Activated naive CD8-positive, alpha-beta T cell treated with anti-CD3 and anti-CD28 coated beads, Interleukin-2, amount 50 U/mL, for 16 hours (primary cell): ENCODE measurements around the gene LCN15.
"Not testable (repeated sequence)": the region's sequence is repeated elsewhere in the genome, so short reads cannot be mapped to it uniquely, and the experiment has no call there.

Experiments
- DNase-seq: peaks from one replicate; pipeline ENCODE4 v3.0.0-alpha.2; 2020; ENCODE audit warnings: low read depth, low spot score

LCN15 gene

DNA sequence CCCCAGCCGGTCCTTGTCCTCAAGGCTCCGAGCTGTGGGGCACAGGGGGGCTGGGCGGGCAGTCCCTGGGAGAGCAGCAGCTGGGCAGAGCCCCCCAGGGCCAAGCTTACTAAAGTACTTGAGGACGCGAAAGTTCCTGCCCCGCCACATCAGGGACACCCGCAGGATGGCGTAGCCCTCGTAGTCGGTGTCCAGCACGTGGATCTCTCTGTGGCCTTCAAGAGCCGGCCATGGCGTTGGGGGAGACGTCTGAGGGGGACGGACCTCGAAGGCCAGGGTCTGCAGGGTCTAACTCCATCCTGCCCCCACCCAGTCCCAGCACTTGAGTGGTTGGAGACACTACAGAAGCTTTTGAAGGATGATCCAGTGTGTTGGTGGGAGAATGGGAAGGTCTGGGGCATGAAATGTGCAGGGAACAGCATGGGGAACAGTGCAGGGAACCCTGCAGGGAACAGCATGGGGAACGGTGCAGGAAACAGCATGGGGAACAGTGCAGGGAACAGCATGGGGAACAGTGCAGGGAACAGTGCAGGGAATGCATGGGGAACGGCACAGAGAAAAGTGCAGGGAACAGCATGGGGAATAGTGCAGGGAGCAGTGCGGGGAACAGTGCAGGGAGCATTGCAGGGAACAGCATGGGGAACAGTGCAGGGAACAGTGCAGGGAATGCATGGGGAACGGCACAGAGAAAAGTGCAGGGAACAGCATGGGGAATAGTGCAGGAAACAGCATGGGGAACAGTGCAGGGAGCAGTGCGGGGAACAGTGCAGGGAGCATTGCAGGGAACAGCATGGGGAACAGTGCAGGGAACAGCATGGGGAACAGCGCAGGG lies 8.8 kb downstream of the LCN15 start:
- DNase-seq = not testable (repeated sequence)

DNA sequence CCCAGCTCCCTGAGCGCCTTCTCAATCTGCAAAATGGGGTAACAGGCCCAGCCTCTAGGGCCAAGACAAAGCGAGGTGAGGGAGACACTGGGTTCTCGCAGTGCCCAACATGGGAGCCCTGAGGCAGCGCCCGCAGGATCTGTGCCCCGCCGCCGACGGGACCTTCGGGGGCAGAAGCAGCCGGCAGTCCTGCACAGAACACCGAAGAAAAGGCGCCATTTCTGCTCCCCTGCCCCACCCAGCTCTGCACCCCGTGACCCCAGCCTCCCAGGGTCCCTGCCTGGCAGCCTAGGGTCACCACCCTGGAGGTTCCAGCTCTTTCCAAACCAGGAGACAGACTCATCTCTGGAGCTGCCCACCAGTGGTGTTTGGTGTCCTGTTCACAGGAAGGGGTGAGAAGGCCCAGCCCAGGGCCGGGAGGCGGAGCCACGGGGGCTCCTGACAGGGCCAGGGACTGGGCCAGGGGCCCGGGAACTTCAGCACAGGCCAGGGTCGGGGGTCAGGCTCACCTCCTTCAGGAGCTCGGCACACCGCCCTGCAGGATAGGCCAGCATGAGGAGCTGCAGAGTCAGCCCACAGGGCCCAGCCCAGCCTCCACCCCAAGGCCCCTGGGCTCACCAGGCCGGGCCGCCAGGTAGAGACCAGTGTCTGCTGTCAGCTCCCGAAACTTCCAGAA lies 9.6 kb downstream of the LCN15 start:
- DNase-seq = no peak

DNA sequence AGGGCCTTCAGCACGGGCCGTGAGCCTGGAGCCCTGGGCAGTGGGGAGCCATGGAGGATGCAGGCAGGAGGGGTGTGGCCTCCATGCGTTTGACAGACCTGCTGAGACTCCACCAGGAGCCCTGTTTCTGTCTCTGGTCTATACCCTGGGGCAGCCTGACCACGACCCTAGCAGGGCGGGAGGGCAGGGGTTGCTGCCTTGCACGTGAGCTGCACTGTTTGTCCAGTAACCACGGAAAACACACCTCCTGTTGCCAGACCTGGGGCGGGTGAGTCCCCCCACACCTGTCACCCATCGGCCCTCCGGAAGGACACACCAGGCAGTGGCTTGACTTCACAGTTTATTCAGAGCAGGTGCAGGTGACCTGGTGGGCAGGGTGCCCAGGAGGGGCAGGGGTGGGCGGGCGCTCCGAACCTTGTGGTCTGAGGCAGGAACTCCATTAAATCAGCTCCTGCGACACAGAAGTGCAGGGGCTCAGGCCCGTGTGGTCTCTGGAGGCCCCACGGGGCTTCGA lies 10.2 kb downstream of the LCN15 start:
- no peak for DNase-seq

DNA sequence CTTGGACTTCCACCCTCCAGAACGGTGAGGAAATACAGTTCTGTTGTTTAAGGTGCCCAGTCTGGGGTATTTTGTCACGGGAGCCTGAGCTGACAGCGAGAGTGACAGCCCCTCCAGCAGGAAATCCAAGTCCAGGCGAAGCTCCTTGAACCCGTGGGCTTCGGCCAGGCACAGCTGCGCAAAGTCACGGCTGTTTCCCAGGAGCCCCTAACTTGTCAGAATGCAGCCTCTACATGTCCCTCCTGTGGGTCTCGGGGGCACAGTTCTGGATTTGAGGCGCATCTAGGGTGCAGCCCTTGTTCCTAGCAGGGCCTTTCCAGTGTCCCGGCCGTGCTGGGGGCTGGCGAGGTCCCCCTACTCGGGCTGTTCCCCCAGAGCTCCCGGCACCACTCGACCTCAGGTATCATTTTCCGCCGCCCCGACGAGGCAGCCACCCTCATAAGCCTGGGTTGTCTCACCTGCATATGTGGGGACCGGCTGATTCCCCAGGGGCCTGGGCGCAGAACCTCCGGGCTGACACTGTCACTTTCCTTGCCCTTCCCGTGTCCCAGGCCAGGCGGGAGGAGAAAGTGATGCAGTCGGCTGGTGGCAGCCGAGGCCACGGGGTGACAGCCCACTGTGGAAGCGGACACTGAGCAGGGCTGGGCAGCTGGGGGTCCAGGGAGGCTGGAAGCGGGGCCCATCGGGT lies 10.8 kb downstream of the LCN15 start:
- no peak for DNase-seq

DNA sequence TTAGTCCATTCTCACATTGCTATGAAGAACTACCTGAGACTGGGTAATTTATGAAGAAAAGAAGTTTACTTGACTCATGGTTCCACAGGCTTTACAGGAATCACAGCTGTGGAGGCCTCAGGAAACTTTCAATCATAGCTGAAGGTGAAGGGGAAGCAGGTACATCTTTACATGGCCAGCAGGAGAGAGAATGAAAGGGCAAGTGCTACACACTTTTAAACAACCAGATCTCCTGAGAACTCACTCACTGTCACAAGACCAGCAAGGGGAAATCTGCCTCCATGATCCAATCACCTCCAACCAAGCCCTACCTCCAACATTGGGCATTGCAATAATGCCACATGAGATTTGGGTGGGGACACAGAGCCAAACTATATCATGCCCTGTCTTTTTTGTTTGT lies 12.5 kb downstream of the LCN15 start:
- no peak for DNase-seq

DNA sequence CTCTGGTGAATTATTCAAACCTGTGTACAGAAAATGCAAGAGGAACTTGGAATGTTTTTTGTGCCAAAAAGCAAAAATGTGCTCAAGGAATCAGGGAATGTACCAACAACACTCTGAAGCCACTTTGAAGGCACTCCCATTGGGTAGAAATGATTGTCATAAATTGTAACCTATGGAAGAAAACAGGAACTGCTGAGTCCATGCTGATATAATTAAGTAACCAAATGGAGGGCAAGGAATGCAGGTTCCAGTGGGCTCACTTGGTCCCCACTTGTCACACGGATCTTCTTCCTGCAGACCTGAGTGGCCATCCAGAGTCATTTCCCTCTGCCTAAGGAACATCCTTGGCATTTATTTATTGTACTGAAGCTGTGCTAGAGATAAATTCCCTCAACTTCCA lies 13.1 kb downstream of the LCN15 start:
- DNase-seq = no peak

DNA sequence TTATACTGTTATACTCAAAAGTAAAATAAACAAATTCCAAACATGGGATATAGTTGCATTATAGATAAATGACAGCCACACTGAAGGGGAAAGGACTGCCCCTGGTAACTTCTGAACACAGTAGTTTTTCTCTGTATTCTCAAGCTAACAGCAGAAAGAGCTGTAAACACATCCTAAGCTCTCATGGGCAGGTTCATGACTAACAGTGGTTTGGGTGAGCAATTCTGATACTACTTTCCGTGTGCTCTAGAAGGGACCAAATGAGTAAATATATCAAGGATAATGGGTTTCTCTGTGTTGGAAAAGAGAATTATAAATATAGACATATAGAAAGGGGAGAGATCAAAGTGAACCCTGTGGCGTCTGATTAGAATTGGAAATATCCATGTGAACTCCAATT lies 13.8 kb downstream of the LCN15 start:
- DNase-seq = no peak

DNA sequence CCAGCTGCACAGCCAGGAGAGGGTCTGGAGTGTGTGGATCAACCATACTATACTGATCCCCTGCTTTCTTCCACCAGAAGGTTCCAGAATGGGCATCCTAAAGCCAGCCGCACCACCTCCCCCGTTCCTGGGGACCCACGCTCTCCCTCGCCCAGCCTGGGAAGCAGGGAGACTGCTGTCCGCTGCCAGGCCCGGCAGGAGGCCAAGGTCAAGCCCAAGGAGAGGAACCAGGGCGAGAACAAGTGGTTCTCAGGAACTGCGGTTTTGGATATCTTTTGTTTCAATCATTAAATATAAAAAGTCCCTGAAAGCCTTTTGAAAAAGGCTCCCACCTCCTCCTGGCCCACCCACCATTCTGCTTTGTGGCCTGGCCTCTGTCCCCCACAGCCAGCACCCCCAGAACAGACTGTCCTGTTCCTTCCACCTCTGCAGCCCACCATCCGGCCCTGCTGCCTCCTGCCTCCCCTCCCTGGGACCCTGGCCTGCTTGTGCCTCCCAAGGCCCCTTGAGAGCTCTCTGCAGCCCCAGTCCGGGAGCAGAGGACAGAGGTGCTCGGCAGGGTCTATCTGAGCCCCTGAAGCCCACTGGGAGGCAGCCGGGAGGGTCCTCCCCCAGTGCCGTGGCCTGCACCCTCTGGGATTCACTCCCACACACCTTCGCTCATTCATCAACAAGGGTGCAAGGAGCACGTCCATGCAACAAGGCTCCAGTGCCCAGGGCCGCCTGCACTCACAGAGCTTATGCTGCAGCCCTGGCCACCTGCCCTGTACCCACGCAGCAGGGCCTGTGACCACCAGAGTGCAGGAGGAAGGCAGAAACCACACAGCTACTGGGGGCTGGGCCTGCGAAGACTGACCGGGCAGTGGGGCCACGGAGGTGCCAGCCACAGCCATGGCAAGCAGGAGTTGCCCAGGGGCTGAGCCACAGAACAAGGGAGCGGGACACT lies 15.4 kb downstream of the LCN15 start:
- no peak for DNase-seq

DNA sequence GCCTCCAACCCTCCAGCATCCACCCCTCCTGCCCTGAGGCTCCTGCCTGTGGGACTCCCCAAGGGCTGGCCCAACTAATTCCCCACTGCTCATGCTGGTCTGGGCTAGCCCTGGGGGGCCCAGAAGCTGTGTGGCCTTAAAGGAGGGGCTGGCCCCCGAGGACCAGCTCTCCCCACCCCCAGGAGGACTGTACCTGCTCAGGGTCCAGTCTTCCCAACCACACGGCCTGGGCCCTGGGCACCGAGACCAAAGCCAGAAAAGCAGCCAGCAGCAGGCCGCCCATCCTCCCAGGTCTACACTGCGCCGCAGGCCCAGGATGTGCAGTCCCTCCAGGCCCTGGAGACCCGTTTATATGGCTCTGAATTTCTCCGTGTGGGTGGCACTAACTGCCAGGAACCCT lies 16.1 kb downstream of the LCN15 start, which contains the start of gene LCN6:
Gene LCN6, minus strand, starts transcription at position 325 of the 400 bp plus-strand sequence. Its CDS starts 42 bp downstream, at position 283.
- DNase-seq = no peak

DNA sequence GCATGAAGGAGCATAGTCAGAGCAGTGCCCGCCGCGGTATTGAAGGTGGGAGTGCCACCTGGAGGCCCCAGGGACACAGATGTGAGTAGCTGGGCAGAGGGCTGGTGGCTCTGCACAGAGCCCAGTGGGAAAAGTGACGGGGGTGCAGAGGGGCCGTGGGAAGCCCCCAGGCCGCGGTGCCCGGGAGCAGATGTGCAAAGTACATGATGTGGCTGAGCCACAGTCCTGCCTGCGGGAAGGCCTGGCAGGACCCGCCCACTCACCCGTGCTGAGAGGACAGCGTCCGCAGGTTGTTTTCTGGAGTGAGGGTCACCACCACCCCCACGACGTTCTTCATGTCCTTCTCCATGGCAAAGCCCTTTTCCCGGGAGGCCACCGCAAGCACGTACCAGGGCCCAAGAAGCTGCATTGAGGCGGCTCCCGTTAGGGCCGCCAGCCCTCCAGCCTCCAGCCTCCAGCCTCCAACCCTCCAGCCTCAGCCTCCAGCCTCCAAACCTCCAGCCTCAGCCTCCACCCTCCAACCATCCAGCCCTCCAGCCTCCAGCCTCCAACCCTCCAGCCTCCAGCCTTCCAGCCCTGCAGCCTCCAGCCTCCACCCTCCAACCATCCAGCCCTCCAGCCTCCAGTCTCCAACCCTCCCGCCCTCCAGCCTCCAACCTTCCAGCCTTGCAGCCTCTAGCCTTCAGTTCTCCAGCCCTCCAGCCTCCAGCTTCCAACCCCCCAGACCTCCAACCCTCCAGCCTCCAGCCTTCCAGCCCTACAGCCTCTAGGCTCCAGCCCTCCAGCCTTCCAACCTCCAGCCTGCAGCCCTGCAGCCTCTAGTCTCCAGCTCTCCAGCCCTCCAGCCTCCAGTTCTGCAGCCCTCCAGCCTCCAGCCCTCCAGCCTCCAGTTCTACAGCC lies 16.9 kb downstream of the LCN15 start:
- DNase-seq = no peak

DNA sequence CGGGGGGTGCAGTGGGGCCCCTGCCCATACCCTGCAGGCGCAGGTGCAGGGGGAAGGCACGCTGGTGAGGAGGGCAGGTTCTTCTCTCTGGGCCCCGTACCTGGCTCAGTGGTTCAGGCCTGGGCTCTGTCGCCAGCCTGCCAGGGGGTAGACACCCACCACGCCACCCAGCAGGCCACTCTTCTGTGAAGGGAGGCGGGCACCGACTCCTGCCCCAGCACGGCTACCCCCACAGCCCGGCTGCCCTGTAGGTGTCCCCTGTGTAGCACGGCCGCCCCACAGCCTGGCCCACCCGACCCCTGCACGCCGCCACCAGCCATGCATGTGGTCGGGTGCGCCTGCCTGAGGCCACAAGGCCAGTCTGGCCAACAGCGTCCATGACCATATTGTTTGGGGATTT lies 17.7 kb downstream of the LCN15 start:
- DNase-seq = no peak

DNA sequence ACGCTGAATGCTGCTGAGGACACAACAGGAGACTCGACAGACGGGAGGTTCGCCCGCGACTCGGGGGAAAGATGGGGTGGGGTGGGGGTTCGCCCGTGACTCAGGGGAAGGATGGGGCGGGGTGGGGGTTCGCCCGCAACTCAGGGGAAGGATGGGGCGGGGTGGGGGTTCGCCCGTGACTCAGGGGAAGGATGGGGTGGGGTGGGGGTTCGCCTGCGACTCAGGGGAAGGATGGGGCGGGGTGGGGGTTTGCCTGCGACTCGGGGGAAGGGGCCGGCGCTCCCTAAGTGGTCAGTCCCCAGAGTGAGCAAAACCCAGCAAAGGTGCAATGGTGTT lies 18.2 kb downstream of the LCN15 start:
- DNase-seq = no peak

DNA sequence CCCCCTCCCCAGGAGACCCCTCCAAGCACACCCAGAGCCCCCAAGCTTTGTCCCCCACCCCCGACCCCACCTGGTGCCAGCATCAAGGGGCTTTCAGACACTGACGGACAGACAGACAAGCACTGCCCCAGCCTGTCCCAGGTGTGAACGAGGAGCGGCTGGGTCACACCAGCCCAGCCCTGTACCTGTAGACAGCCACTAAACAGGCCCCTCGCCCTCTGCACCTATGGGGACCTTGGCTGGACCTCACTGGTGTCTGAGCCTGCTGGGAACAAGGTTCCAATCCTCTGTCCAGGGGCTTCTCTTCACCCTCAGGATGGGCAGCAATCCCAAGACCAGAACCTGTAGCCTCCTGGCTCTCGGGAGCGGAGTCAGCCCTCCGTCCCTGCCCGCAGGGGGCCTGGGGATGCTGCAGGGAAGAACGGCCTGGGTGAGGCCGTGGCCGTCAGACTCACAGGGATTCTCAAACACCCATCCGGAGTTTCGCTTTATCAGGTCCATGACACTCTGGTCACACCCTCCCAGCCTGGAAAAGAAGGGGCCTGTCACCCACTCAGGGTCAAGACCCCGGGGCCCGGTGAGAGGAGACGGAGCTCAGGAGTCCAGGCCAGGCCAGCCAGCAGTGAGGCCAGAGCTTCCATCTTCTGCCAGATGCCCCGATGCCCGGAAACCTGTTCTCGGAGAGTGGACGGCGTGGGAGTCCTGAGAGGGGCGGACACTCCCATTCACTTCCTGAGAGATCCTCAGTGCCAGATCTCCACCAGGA lies 18.7 kb downstream of the LCN15 start:
- no peak for DNase-seq

DNA sequence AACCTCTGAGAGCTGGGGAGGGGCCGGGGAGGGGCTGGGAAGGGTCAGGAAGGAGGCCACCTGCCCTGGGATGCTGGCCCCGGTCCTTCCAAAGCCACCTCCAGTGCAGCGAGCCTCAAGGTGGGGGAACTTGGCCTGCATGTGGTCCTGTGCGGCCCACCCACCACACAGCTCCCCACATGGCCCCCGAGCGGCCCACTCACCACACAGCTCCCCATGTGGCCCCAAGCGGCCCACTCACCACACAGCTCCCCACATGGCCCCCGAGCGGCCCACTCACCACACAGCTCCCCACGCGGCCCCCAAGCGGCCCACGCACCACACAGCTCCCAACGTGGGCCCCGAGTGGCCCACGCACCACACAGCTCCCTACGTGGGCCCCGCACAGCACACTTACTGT lies 19.5 kb downstream of the LCN15 start:
- no peak for DNase-seq

DNA sequence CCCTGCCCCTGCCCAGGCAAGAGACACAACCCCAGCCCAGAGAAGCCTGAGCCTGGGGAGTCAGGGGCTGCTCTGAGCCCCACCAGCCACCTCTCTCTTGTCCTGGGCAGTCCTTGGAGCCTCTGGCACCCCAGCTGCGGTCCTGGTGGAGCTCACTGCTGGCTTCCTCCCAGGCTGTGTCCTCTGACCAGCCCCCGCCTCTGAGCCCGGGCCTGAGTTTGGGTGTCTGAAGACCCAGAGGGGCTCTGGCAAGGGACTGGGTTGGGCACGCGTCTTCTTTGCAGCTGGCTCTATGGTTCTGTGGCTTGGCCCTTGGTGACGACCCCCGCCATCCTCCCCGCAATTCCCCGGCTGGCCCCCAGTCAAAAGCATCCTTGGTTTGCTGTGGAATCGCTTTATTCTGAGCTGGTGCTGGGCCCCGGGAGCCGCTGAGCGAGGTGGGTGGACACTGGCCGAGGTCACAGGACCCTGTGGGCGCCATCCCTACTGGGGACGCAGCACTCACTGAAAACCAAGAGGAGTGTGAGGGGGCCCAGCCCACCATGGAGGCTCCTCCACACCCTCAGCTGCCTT lies 20.6 kb downstream of the LCN15 start:
- no peak for DNase-seq

DNA sequence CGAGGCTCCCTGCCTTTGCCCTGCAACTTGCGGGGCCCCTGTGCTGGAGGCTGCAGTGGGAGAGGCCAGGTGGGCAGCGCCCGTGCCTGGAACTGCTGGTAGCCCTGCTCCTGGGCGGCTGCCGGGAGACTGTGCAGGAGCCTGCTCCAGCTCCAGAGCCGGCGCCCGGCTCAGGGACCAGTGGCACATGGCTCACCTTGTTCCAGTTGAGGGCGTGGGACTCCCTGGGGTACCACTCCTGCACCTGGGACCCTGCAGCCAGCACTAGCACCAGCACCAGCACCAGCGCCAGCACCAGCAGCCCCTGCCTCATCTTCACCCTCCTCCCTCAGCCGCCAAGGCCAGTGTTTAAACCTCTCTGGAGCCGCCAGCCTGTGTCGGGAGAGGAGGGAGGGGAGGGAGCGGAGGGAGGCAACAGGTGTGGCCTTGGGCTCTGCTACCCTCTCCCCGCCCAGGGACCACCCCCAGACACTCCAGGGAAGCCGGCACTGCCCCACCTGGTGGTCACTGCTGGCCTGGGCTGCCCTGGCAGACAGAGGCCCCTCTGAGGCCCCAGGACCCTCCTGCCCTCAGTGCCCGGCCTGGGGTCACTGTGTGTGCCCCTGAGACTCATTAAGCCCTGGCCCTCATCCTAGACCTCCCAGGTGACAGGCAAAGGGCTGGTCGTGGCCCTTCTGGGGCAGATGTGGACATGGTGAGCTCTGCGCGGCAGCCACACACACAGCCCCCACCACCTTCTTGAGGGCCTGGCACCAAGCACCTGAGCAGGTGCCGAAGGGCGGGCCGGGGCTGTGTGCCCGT lies 21.5 kb downstream of the LCN15 start, which contains the start of gene LCN10:
Gene LCN10, minus strand, starts transcription at position 350 of the 801 bp plus-strand sequence. Its CDS starts 37 bp downstream, at position 313.
- no peak for DNase-seq

DNA sequence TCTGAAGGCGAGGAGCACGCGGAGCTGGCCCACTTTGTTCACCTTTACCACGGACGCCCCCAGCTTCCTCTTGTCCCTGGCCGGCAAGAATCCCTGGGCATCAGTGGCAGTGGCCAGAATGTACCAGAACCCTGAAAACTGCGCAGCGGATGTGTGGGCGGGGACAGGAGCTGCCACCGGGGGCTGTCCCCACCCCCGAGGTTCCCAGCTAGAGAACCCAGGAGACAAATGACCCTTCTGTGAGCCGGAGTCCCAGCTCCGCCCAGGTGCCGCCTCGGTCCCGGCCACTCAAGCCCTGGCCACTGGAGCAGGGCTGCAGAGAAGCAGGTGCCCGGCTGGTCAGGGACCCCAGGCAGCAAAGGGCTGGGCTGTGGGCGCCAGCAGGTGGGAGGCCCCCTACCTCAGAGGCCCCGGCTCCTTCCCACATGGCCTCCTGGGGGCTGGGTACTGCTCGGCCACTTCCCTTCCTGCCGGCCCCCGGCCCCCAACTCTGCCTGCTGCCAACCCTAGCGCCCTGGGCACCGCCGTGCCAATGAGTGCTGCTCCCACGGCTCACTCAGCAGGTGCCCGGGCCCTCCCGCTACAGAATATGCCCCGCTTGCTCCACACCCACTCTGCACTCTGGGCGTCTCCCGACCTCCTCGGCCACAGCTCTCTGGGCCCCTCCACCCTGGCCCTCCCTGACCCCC lies 22.3 kb downstream of the LCN15 start:
- no peak for DNase-seq
